ENCODE data around the gene PITPNB. TPM values are rescaled to one million over a fixed set of nuclear protein-coding genes. Genes with fewer than 3 reads are reported as not detected.

PITPNB gene
- total RNA-seq, 4 donors from 2014 or later = 24.7 to 29.7 (median 28.2) TPM

DNA sequence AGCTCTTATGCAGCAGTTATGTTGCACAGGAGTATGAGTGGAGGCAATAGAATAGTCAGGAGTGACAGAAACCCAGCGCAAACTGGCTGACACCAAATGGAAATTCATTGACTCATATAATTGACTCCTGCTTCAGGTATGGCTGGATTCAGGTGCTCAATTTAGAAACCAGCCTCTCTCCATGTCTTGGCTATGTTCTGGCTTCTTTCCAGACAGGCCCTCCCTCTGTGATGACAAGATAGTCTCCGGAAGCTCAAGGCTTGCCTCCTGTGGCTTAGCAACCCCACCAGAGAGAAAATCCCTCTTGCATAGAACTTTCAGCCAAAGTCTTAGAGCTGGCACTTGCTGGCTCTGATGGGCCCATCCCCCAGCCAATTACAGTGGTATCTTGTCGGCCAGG lies 89.4 kb downstream of the PITPNB start:
- Histone ChIP-seq H3K27me3 (no peaks in the 10 kb centered on the region), H3K4me1 (no peaks in the 10 kb centered on the region)
- DNase-seq = no peak

GRCh38 chr22:27827604-27828587 lies 91.2 kb downstream of the PITPNB start:
- no peak for DNase-seq
- no peaks in the 10 kb centered on the region for H3K36me3 ChIP-seq
- H3K27ac ChIP-seq = peak overlapping the region in 1 of 4 donors; percentile 0
- no peaks in the 10 kb centered on the region for H3K9me3 ChIP-seq
- H3K4me3 ChIP-seq = no peak overlapping the region
- no peaks in the 10 kb centered on the region for H3K4me1 ChIP-seq
- no peaks in the 10 kb centered on the region for H3K27me3 ChIP-seq
- TF ChIP-seq POLR2A (IDR thresholded peaks at IDR 0.05) (no peak), CTCF (IDR thresholded peaks at IDR 0.05) (no peak)

More for the DNA sequence above, 89.4 kb downstream of the PITPNB start:
- Histone ChIP-seq H3K27ac (no peak overlapping the region), H3K9me3 (no peaks in the 10 kb centered on the region), H3K36me3 (no peaks in the 10 kb centered on the region), H3K4me3 (no peak overlapping the region)
- TF ChIP-seq POLR2A (IDR thresholded peaks at IDR 0.05) (no peak), CTCF (IDR thresholded peaks at IDR 0.05) (no peak)

DNA sequence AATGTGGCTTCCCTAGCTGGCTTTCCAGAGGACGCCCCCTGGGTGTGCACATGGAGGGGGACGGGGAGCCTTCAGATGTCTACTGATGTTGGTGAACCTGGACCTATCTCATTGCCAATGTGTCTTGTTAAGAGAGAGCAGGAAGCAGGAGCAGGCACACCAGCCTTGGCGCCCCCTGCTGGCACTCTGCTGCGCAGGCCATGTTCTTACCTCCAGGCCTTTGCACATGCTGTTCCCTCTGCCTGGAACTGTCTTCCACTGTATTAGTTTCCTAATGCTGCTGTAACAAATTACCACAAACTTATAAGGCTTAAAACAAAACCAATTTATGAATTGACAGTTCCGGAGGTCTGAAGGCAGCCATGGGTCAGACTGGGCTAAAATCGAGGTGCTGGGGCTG lies 93.9 kb downstream of the PITPNB start:
- H3K9me3 ChIP-seq = no peaks in the 10 kb centered on the region
- DNase-seq = no peak
- H3K4me3 ChIP-seq = no peak overlapping the region
- no peak for TF ChIP-seq POLR2A (IDR thresholded peaks at IDR 0.05)
- TF ChIP-seq CTCF (IDR thresholded peaks at IDR 0.05) = peak in 1 of 6 experiments; percentile 17
- H3K36me3 ChIP-seq = no peaks in the 10 kb centered on the region
- no peaks in the 10 kb centered on the region for H3K4me1 ChIP-seq
- H3K27me3 ChIP-seq = no peaks in the 10 kb centered on the region
- H3K27ac ChIP-seq = no peak overlapping the region

DNA sequence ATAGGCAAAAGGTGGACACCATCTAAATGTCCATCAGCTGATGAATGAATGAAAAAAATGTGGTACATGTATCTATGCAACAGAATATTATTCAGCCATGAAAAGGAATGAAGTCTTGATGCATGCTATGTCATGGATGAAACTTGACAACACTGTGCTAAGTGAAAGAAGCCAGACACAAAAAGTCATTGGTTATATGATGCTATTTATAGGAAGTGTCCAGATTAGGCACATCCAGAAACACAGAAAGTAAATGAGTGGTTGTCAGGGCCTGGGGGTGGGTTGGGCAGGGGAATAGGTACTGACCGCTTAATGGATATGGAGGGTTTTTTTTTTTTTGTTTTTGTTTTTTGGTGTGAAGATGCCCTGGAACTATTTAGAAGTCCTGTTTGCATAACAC lies 95.8 kb downstream of the PITPNB start:
- Histone ChIP-seq H3K4me3 (no peak overlapping the region), H3K27me3 (no peaks in the 10 kb centered on the region), H3K36me3 (no peaks in the 10 kb centered on the region), H3K9me3 (no peaks in the 10 kb centered on the region), H3K27ac (no peak overlapping the region), H3K4me1 (no peaks in the 10 kb centered on the region)
- no peak for DNase-seq
- no peak for TF ChIP-seq POLR2A (IDR thresholded peaks at IDR 0.05)
- TF ChIP-seq CTCF (IDR thresholded peaks at IDR 0.05) = no peak

- no peak for DNase-seq
- no peaks in the 10 kb centered on the region for H3K9me3 ChIP-seq
- H3K4me1 ChIP-seq = no peaks in the 10 kb centered on the region
- H3K27ac ChIP-seq = no peak overlapping the region
- H3K4me3 ChIP-seq = no peak overlapping the region
- TF ChIP-seq POLR2A (IDR thresholded peaks at IDR 0.05) (no peak), CTCF (IDR thresholded peaks at IDR 0.05) (no peak)
- H3K36me3 ChIP-seq = no peaks in the 10 kb centered on the region
- H3K27me3 ChIP-seq = no peaks in the 10 kb centered on the region
Measured at GRCh38 chr22:27820896-27821866, 97.9 kb downstream of the PITPNB start.

All from Peyer's patch (tissue), 4 donors.